B cell (primary cell): ENCODE measurements around the gene SLIT3. TPM values are rescaled to one million over a fixed set of nuclear protein-coding genes. Genes with fewer than 3 reads are reported as not detected.

Experiments
- ATAC-seq: fragments of 200-7000 bp; cut with Tn5 transposase; one replicate; pipeline ENCODE4 v1.10.0; 2021; ENCODE audit warnings: low read depth, mild to moderate bottlenecking, moderate number of reproducible peaks, moderate library complexity
- CTCF ChIA-PET: fragments of 350-600 bp; sonication (Branson Sonifier 250); formaldehyde crosslinking; loops from one replicate; lab custom pipeline; 2021; ENCODE audit warnings: antibody characterized with exemption, inconsistent platforms; lab: Charles Lee
- POLR2A ChIA-PET: fragments of 350-600 bp; sonication (Branson Sonifier 250); formaldehyde crosslinking; loops from one replicate; lab custom pipeline; 2021; ENCODE audit warnings: antibody characterized with exemption; lab: Charles Lee
- DNase-seq: peaks from one replicate; pipeline ENCODE4 v3.0.0; 2013
- H2AFZ ChIP-seq: 2 replicates; pipeline ENCODE4 v1.6.1; 2012; ENCODE audit warnings: mild to moderate bottlenecking, low read depth, low read length; ENCODE audit not compliant: insufficient read depth, poor library complexity, severe bottlenecking
- H3K27ac ChIP-seq, 2 donors: 1 replicate in 1 of 2; 2 replicates in 1 of 2; pipeline ENCODE4 v1.5.1; 2012 to 2013; ENCODE audit warnings: low read length in 2 of 2, mild to moderate bottlenecking in 2 of 2, moderate library complexity in 1 of 2
- H3K27me3 ChIP-seq, 4 experiments: fragments of 200-600 bp in 1 of 4; sonication (generic) in 1 of 4; replicated peaks in 1 of 4; 1 replicate in 2 of 4; 2 replicates in 2 of 4; pipeline versions ENCODE4 v1.6.1 to v1.7.0; 2013 to 2016; ENCODE audit warnings: low read length in 3 of 4, mild to moderate bottlenecking in 2 of 4, mixed read lengths in 1 of 4, moderate library complexity in 1 of 4; ENCODE audit not compliant: insufficient read depth in 4 of 4, control insufficient read depth in 3 of 4; ENCODE audit errors: control extremely low read depth in 1 of 4
- H3K36me3 ChIP-seq, 2 experiments: replicated peaks in 1 of 2; 1 replicate in 1 of 2; 2 replicates in 1 of 2; pipeline versions ENCODE4 v1.6.1 to v1.7.1; 2013; ENCODE audit warnings: low read length in 1 of 2; ENCODE audit not compliant: insufficient read depth in 2 of 2, control insufficient read depth in 1 of 2; ENCODE audit errors: control extremely low read depth in 1 of 2, extremely low read depth in 1 of 2
- H3K4me1 ChIP-seq, 2 donors: fragments of 200-600 bp in 1 of 2; sonication (generic) in 1 of 2; 1 replicate in 1 of 2; 2 replicates in 1 of 2; pipeline versions ENCODE4 v1.5.1 to v1.6.1; 2013 to 2017; ENCODE audit warnings: low read length in 2 of 2; ENCODE audit not compliant: control insufficient read depth in 2 of 2, insufficient read depth in 2 of 2
- H3K4me2 ChIP-seq: replicated peaks from 2 replicates; pipeline ENCODE3; 2012; ENCODE audit warnings: mild to moderate bottlenecking, low read depth, low read length; ENCODE audit not compliant: poor library complexity, severe bottlenecking
- H3K4me3 ChIP-seq, 5 experiments: fragments of 200-600 bp in 1 of 5; sonication (generic) in 1 of 5; 1 replicate in 3 of 5; 2 replicates in 2 of 5; pipeline versions ENCODE4 v1.5.1 to v1.7.0; 2011 to 2016; ENCODE audit warnings: low read length in 4 of 5, mild to moderate bottlenecking in 4 of 5, low read depth in 2 of 5, control low read depth in 1 of 5, moderate library complexity in 1 of 5; ENCODE audit not compliant: insufficient read depth in 1 of 5; ENCODE audit errors: control extremely low read depth in 1 of 5, extremely low read depth in 1 of 5
- H3K79me2 ChIP-seq: fragments of 200-600 bp; sonication (generic); one replicate; pipeline ENCODE4 v1.6.0; 2016; ENCODE audit warnings: low read length; ENCODE audit not compliant: control insufficient read depth, insufficient read depth
- H3K9ac ChIP-seq: fragments of 200-600 bp; sonication (generic); 2 replicates; pipeline ENCODE4 v1.6.1; 2017; ENCODE audit warnings: mild to moderate bottlenecking, low read length, moderate library complexity
- H3K9me3 ChIP-seq, 3 donors: one replicate each; pipeline versions ENCODE4 v1.6.1 to v1.7.1; 2013; ENCODE audit warnings: low read length in 2 of 3; ENCODE audit not compliant: control insufficient read depth in 2 of 3, insufficient read depth in 1 of 3; ENCODE audit errors: control extremely low read depth in 1 of 3
- H4K20me1 ChIP-seq: 2 replicates; pipeline ENCODE4 v1.6.0; 2012; ENCODE audit warnings: mild to moderate bottlenecking, low read length; ENCODE audit not compliant: insufficient read depth, control insufficient read depth, poor library complexity, severe bottlenecking
- H3K27ac Mint-ChIP-seq: one replicate; pipeline ENCODE4 v1.8.0; 2021; ENCODE audit warnings: mixed read lengths
- H3K27me3 Mint-ChIP-seq: one replicate; pipeline ENCODE4 v1.8.0; 2021; ENCODE audit warnings: mixed read lengths
- H3K4me1 Mint-ChIP-seq: one replicate; pipeline ENCODE4 v1.8.0; 2021; ENCODE audit warnings: mixed read lengths
- H3K4me3 Mint-ChIP-seq: one replicate; pipeline ENCODE4 v1.8.0; 2021; ENCODE audit warnings: mixed read lengths
- H3K9me3 Mint-ChIP-seq: one replicate; pipeline ENCODE4 v1.8.0; 2022; ENCODE audit warnings: mixed read lengths; ENCODE audit not compliant: insufficient read depth
- EZH2 ChIP-seq: IDR thresholded peaks from 2 replicates; pipeline ENCODE4 v1.6.1; 2012; ENCODE audit warnings: borderline replicate concordance, low read depth, mild to moderate bottlenecking, moderate library complexity, low read length; ENCODE audit not compliant: insufficient read depth, poor library complexity, severe bottlenecking
- WGBS: methylation state at CpG from one replicate; pipeline ENCODE4 v1.1.5; 2013; ENCODE audit warnings: missing lambda C conversion rate; ENCODE audit not compliant: insufficient coverage; 5-methylcytosine and 5-hydroxymethylcytosine counted together
- intact Hi-C: fragments of 100-400 bp; cut with micrococcal nuclease; formaldehyde crosslinking; loops from one replicate; pipeline ENCODE4 v1.10.0; 2022
- polyA plus RNA-seq: library from polyadenylated mRNA; depleted of rRNA; stranded (reverse); fragments of >200 nt; gene quantifications from 2 replicates; pipeline ENCODE4 v1.2.3, GENCODE V29; 2012
- total RNA-seq, 2 donors: library from RNA; stranded (reverse); fragments of 120-200 nt in 1 of 2; gene quantifications; 1 replicate in 1 of 2; 2 replicates in 1 of 2; pipeline versions ENCODE4 v1.2.3 to v1.2.4, GENCODE V29; 2013 to 2022
- TF ChIP-seq, protein P1 (sequence below): fragments of 200-600 bp; IDR thresholded peaks from one replicate; pipeline ENCODE4 v1.8.0; 2022; ENCODE audit warnings: antibody characterized with exemption, mild to moderate bottlenecking

The SLIT3 gene
- total and polyA plus RNA-seq, 2 donors (not counting 1 experiment from before 2014, with no cell fraction given): not detected

DNA sequence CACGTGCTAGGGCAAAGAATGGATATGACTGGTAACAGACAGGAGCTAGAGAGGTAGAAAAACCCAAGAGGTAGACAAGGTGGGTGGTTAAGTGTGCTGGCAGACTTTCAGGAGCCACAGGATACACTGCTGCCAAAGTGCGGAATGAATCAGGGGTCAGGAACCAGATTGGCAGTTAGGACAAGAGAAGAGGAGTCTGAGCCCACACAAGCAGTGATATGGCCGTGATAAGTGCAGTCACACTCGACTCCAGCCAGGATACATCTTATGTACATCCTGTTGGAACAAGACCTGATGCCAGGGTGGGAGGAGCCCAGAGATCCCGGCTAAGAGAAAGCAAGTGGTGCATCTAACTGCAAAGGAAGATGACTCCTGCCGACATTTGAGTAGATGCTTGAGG is 10.0 kb downstream of the SLIT3 start:
- TF ChIP-seq, protein P1, sequence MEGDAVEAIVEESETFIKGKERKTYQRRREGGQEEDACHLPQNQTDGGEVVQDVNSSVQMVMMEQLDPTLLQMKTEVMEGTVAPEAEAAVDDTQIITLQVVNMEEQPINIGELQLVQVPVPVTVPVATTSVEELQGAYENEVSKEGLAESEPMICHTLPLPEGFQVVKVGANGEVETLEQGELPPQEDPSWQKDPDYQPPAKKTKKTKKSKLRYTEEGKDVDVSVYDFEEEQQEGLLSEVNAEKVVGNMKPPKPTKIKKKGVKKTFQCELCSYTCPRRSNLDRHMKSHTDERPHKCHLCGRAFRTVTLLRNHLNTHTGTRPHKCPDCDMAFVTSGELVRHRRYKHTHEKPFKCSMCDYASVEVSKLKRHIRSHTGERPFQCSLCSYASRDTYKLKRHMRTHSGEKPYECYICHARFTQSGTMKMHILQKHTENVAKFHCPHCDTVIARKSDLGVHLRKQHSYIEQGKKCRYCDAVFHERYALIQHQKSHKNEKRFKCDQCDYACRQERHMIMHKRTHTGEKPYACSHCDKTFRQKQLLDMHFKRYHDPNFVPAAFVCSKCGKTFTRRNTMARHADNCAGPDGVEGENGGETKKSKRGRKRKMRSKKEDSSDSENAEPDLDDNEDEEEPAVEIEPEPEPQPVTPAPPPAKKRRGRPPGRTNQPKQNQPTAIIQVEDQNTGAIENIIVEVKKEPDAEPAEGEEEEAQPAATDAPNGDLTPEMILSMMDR: no peak
- no peak for TF ChIP-seq EZH2
- no peaks in the 10 kb centered on the region for H3K27me3 ChIP-seq
- no peak for DNase-seq
- Mint-ChIP-seq H3K9me3 (no peaks in the 10 kb centered on the region), H3K4me3 (no peak overlapping the region), H3K27me3 (peaks cover 6% of the 10 kb centered on the region), H3K27ac (no peak overlapping the region), H3K4me1 (no peaks in the 10 kb centered on the region)
- intact Hi-C loops: no loop called here
- H3K79me2 ChIP-seq: no peaks in the 10 kb centered on the region
- H3K9ac ChIP-seq: no peak overlapping the region
- ChIA-PET POLR2A (no interaction called here), CTCF (no interaction called here)
- no peak overlapping the region for H3K27ac ChIP-seq
- no peaks in the 10 kb centered on the region for H3K36me3 ChIP-seq
- H3K4me1 ChIP-seq: no peaks in the 10 kb centered on the region
- H4K20me1 ChIP-seq: no peaks in the 10 kb centered on the region
- 62% methylated on average over 5 of the region's 6 CpGs for WGBS
- no peak for ATAC-seq
- H3K4me3 ChIP-seq: no peak overlapping the region
- peaks cover 0 to 5% (median 0%) of the 10 kb centered on the region in 3 donors for H3K9me3 ChIP-seq
- H2AFZ ChIP-seq: no peak overlapping the region
- no peak overlapping the region for H3K4me2 ChIP-seq

- peaks cover 6% of the 10 kb centered on the region for H3K27me3 Mint-ChIP-seq
- no peaks in the 10 kb centered on the region for H3K4me1 Mint-ChIP-seq
- no peak overlapping the region for H3K27ac Mint-ChIP-seq
- ChIA-PET CTCF (no interaction called here), POLR2A (no interaction called here)
- TF ChIP-seq, protein P1: no peak
- no peak for TF ChIP-seq EZH2
- DNase-seq: no peak
- H3K4me3 ChIP-seq: no peak overlapping the region
- no peaks in the 10 kb centered on the region for H3K79me2 ChIP-seq
- no peak overlapping the region for H3K27ac ChIP-seq
- no peak overlapping the region for H3K9ac ChIP-seq
- H4K20me1 ChIP-seq: no peaks in the 10 kb centered on the region
- intact Hi-C loops: no loop called here
- H3K27me3 ChIP-seq: no peaks in the 10 kb centered on the region
- peaks cover 0 to 9% (median 0%) of the 10 kb centered on the region in 3 donors for H3K9me3 ChIP-seq
- no peaks in the 10 kb centered on the region for H3K4me1 ChIP-seq
- H2AFZ ChIP-seq: no peak overlapping the region
- no peak overlapping the region for H3K4me2 ChIP-seq
- no peak for ATAC-seq
- H3K4me3 Mint-ChIP-seq: no peak overlapping the region
- H3K9me3 Mint-ChIP-seq: no peaks in the 10 kb centered on the region
- 76% methylated on average over 2 of the region's 2 CpGs for WGBS
- H3K36me3 ChIP-seq: no peaks in the 10 kb centered on the region
Measured at GRCh38 chr5:169289520-169289919, 11.4 kb downstream of the SLIT3 start.
